Adrenal gland (tissue), 12 donors: ENCODE data around the gene ZNF76. TPM values are rescaled to one million over a fixed set of nuclear protein-coding genes. Genes with fewer than 3 reads are reported as not detected.

Source experiments
- DNase-seq, 7 donors: peaks; one replicate each; pipeline ENCODE4 v3.0.0-alpha.2; 2019 to 2020
- H3K27ac ChIP-seq, 5 donors: fragments of 200-600 bp; sonication (generic) in 4 of 5; 1 replicate in 3 of 5; 2 replicates in 2 of 5; pipeline versions ENCODE4 v1.5.1 to v1.8.0; 2016 to 2020; ENCODE audit warnings: mild to moderate bottlenecking in 1 of 5
- H3K27me3 ChIP-seq: fragments of 200-600 bp; 2 replicates; pipeline ENCODE4 v1.8.0; 2021
- H3K36me3 ChIP-seq, 2 donors: fragments of 200-600 bp; replicated peaks in 1 of 2; 1 replicate in 1 of 2; 2 replicates in 1 of 2; pipeline versions ENCODE4 v1.5.1 to v1.8.0; 2018 to 2022
- H3K4me1 ChIP-seq, 2 donors: fragments of 200-600 bp; replicated peaks in 1 of 2; 1 replicate in 1 of 2; 2 replicates in 1 of 2; pipeline versions ENCODE4 v1.5.1 to v1.8.0; 2018 to 2021
- H3K4me3 ChIP-seq, 4 donors: fragments of 200-600 bp; sonication (generic) in 3 of 4; one replicate each; pipeline ENCODE4 v1.5.1; 2016 to 2018
- H3K9me3 ChIP-seq, 3 donors: fragments of 200-600 bp; sonication (generic) in 1 of 3; replicated peaks in 1 of 3; 1 replicate in 2 of 3; 2 replicates in 1 of 3; pipeline versions ENCODE4 v1.5.1 to v1.8.0; 2016 to 2021
- POLR2A ChIP-seq, 2 donors: fragments of 450-650 bp; IDR thresholded peaks; one replicate each; pipeline ENCODE4 v1.6.1; 2017; ENCODE audit warnings: antibody characterized with exemption in 2 of 2, mild to moderate bottlenecking in 2 of 2, moderate library complexity in 1 of 2
- WGBS, 4 donors: extraction: QIAGEN DNeasy Blood & Tissue Kit in 2 of 4; methylation state at CpG; one replicate each; pipeline versions ENCODE4 v1.1.5 to v1.1.7; 2013 to 2017; 5-methylcytosine and 5-hydroxymethylcytosine counted together
- intact Hi-C, 2 donors: fragments of 100-400 bp; cut with DNase I; formaldehyde crosslinking; loops; one replicate each; pipeline versions ENCODE4 v1.14.1 to v1.15.0; 2022 to 2023
- polyA plus RNA-seq, 3 donors: library from polyadenylated mRNA; stranded (reverse); fragments of 200-250 nt in 2 of 3; fragments of 350-450 nt in 1 of 3; fragmentation: Illumina TruSeq in 1 of 3; extraction: RNeasy Lipid Tissue Mini Kit (QIAGEN cat#74804) in 1 of 3; gene quantifications; one replicate each; pipeline ENCODE4 v1.2.3, GENCODE V29; 2013 to 2014
- total RNA-seq, 9 donors: library from RNA; depleted of rRNA in 4 of 9; stranded (reverse); fragments of >200 nt in 4 of 9; fragments of 120-200 nt in 1 of 9; fragmentation: NEBNext Ultra II Directional in 1 of 9; extraction: Animal tissue kit (Norgen Biotek cat#: 25700) in 1 of 9; gene quantifications; one replicate each; pipeline versions ENCODE4 v1.1.0 to v1.2.4, GENCODE V29; 2013 to 2023
- TF ChIP-seq, protein P1 (sequence below), 6 experiments: fragments of 450-650 bp in 4 of 6; fragments of 200-600 bp in 2 of 6; sonication (generic) in 1 of 6; IDR thresholded peaks; 1 replicate in 5 of 6; 2 replicates in 1 of 6; pipeline versions ENCODE4 v1.5.1 to v1.8.0; 2016 to 2021; ENCODE audit warnings: antibody characterized with exemption in 6 of 6, mild to moderate bottlenecking in 2 of 6, moderate library complexity in 1 of 6
- donor health status: healthy with polysubstance abuse.
- donor health status: Bipolar disorder and iron deficiency.
- donor health status: DM: yes; HTN: yes; CAD: no.
- donor health status: DM: no; HTN: no; CAD: no.
- donor health status: DM: no; HTN: no; CAD: no.
- donor health status: DM: yes; HTN: yes; CAD: no.

ZNF76 gene
- total and polyA plus RNA-seq, 12 donors = 25.3 to 185 (median 45.2) TPM

DNA sequence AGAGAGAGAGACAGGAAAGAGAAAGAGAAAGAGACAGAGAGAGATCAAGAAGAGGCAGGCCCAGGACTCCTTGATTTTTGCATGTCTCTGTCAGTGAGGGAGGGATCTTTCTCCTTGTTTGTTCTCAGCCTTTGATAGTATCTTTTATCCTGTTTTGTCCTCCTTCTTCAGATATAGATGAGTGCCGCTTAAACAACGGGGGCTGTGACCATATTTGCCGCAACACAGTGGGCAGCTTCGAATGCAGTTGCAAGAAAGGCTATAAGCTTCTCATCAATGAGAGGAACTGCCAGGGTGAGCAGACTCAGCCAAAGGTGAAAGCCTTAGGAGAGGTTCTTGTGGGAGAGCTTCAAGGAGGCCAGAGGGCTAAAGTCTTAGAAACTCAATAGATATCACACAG lies 20.0 kb upstream of the ZNF76 start:
- Histone ChIP-seq H3K4me3 (no peak overlapping the region), H3K4me1 (no peaks in the 10 kb centered on the region), H3K9me3 (no peaks in the 10 kb centered on the region), H3K27me3 (no peaks in the 10 kb centered on the region), H3K36me3 (peaks cover 0 to 13% of the 10 kb centered on the region in 2 donors), H3K27ac (no peak overlapping the region)
- TF ChIP-seq, protein P1, sequence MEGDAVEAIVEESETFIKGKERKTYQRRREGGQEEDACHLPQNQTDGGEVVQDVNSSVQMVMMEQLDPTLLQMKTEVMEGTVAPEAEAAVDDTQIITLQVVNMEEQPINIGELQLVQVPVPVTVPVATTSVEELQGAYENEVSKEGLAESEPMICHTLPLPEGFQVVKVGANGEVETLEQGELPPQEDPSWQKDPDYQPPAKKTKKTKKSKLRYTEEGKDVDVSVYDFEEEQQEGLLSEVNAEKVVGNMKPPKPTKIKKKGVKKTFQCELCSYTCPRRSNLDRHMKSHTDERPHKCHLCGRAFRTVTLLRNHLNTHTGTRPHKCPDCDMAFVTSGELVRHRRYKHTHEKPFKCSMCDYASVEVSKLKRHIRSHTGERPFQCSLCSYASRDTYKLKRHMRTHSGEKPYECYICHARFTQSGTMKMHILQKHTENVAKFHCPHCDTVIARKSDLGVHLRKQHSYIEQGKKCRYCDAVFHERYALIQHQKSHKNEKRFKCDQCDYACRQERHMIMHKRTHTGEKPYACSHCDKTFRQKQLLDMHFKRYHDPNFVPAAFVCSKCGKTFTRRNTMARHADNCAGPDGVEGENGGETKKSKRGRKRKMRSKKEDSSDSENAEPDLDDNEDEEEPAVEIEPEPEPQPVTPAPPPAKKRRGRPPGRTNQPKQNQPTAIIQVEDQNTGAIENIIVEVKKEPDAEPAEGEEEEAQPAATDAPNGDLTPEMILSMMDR (IDR thresholded peaks at IDR 0.05) = no peak
- no peak for TF ChIP-seq POLR2A (IDR thresholded peaks at IDR 0.05)
- no peak for DNase-seq
- intact Hi-C loops = no loop called here
- WGBS, 4 donors = 93 to 97% (median 95%) methylated on average over 4 of the region's 4 CpGs

DNA sequence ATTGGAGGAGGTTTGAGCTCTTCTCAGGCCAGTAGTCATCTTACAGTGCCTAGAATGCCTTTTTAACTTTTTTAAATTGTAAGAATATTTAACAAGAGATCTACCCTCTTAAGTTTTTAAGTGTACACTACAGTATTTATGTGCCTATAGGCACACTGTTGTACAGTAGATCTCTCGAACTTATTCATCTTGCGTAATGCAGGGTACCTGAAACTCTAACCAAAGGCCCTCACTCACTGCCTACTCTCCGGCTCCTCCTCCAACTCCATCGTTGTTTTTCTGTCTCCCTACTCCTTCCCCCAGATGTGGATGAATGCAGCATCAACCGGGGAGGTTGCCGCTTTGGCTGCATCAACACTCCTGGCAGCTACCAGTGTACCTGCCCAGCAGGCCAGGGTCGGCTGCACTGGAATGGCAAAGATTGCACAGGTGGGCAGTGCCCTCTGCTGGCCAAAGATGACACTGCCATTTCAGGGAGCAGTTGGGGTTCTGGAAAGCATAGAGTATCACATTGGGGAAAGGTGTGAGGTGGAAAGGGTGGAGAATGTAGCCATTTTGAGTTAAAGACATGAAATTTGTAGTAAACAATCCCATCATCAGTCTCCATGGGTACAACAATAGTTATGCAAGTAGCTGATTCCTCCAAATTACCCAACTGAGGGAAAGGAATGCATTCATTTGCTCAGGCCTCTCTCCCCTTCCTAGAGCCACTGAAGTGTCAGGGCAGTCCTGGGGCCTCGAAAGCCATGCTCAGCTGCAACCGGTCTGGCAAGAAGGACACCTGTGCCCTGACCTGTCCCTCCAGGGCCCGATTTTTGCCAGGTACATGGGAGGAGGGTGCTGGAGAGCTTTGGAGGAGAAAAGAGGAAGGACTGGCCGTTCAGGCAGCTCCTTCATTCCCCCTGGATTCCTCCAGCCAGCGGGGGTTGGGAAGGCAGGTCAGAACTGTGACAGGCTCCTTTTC lies 18.4 kb upstream of the ZNF76 start:
- H3K4me3 ChIP-seq = no peak overlapping the region
- peak; percentile 51 to 86 (median 73) for DNase-seq
- no peaks in the 10 kb centered on the region for H3K4me1 ChIP-seq
- 40 to 47% (median 43%) methylated on average over 12 of the region's 12 CpGs for WGBS, 4 donors
- TF ChIP-seq, protein P1 (IDR thresholded peaks at IDR 0.05) = peak; percentile 88 to 94 (median 92)
- no peak for TF ChIP-seq POLR2A (IDR thresholded peaks at IDR 0.05)
- no peak overlapping the region for H3K27ac ChIP-seq
- no peaks in the 10 kb centered on the region for H3K27me3 ChIP-seq
- peaks cover 0 to 17% of the 10 kb centered on the region in 2 donors for H3K36me3 ChIP-seq
- H3K9me3 ChIP-seq = no peaks in the 10 kb centered on the region
- intact Hi-C loops = loop anchor here (5.0 kb wide), 1 partner anchor 94 kb away; no protein-coding TSS in a partner anchor

DNA sequence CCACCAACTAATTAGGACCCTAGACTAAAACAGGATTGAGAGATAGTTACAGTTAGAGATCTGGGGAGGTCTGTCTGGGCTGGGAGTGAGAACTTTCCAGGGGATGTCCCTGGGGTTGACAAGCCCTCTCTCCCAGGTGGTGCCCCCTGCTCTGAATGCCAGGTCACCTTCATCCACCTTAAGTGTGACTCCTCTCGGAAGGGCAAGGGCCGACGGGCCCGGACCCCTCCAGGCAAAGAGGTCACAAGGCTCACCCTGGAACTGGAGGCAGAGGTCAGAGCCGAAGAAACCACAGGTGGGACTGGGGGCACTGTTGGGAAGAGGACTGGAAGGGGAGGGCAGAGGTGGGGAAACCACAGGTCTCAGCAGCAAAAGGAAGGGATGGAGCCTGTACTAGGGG lies 17.0 kb upstream of the ZNF76 start:
- Histone ChIP-seq H3K9me3 (no peaks in the 10 kb centered on the region), H3K36me3 (peaks cover 0 to 24% of the 10 kb centered on the region in 2 donors), H3K4me1 (no peaks in the 10 kb centered on the region), H3K4me3 (no peak overlapping the region), H3K27ac (no peak overlapping the region), H3K27me3 (no peaks in the 10 kb centered on the region)
- WGBS, 4 donors = 87 to 100% (median 92%) methylated on average over 2 to 5 of the region's 5 CpGs
- intact Hi-C loops = loop anchor here (5.0 kb wide), 1 partner anchor 95 kb away; no protein-coding TSS in a partner anchor
- no peak for TF ChIP-seq POLR2A (IDR thresholded peaks at IDR 0.05)
- TF ChIP-seq, protein P1 (IDR thresholded peaks at IDR 0.05) = no peak
- no peak for DNase-seq

DNA sequence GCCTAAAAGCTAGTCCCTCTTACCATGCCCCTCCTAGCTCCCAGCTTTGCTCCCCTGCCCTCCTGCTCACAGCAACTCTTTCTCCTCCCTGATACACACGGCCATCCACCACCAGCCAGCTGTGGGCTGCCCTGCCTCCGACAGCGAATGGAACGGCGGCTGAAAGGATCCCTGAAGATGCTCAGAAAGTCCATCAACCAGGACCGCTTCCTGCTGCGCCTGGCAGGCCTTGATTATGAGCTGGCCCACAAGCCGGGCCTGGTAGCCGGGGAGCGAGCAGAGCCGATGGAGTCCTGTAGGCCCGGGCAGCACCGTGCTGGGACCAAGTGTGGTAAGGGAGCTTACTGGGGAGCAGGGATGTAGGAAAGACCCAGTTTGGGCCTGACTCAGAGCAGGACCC lies 16.6 kb upstream of the ZNF76 start:
- no peak for TF ChIP-seq POLR2A (IDR thresholded peaks at IDR 0.05)
- TF ChIP-seq, protein P1 (IDR thresholded peaks at IDR 0.05) = no peak
- DNase-seq = no peak
- peaks cover 0 to 24% of the 10 kb centered on the region in 2 donors for H3K36me3 ChIP-seq
- no peaks in the 10 kb centered on the region for H3K9me3 ChIP-seq
- WGBS, 4 donors = 91 to 96% (median 95%) methylated on average over 11 to 13 of the region's 13 CpGs
- H3K4me3 ChIP-seq = no peak overlapping the region
- H3K27me3 ChIP-seq = no peaks in the 10 kb centered on the region
- intact Hi-C loops = loop anchor here (5.0 kb wide), 1 partner anchor 96 kb away; no protein-coding TSS in a partner anchor
- no peak overlapping the region for H3K27ac ChIP-seq
- no peaks in the 10 kb centered on the region for H3K4me1 ChIP-seq
